IPS-15b (cell line): ENCODE results near the gene DDX51.

Experiments used
- H3K27me3 ChIP-seq: one replicate; pipeline ENCODE4 v1.6.1; 2013; ENCODE audit warnings: low read length; ENCODE audit not compliant: control insufficient read depth, insufficient read depth
- H3K36me3 ChIP-seq: one replicate; pipeline ENCODE4 v1.6.1; 2013; ENCODE audit warnings: low read length; ENCODE audit not compliant: control insufficient read depth, insufficient read depth
- H3K4me1 ChIP-seq: one replicate; pipeline ENCODE4 v1.6.1; 2013; ENCODE audit warnings: mild to moderate bottlenecking, low read length; ENCODE audit not compliant: control insufficient read depth, insufficient read depth
- H3K4me3 ChIP-seq: one replicate; pipeline ENCODE4 v1.5.1; 2013; ENCODE audit warnings: low read depth, low read length
- H3K9ac ChIP-seq: one replicate; pipeline ENCODE4 v1.6.1; 2013; ENCODE audit warnings: low read depth, mild to moderate bottlenecking, low read length
- H3K9me3 ChIP-seq: one replicate; pipeline ENCODE4 v1.6.1; 2013; ENCODE audit warnings: mild to moderate bottlenecking, low read length; ENCODE audit not compliant: control insufficient read depth, insufficient read depth

Gene DDX51

DNA sequence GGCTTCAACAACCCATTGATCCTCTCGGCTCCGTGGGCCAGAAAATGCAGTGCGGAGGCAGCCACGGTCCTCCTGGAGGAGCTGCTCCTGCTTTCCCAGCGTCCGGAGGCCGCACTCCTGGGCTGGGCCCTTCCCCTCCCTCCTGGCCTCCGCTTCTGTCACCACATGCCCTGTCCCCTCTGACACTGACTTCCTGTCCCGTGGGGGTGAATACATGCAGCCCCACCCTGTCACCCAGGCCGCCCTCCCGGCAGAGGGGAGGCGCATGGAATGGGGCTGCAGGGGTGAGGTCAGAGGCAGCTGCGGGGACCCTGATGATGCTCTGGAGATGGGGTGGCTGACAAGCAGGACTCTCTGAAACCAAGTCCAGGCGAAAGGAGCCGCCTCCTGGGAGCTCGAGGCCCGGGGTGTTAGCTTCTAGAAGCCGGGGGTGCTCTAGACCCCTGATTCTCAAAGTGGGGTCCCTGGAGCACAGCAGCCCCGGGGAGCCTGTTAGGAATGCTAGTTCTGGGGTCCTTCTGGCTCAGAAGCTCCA, 32.3 kb upstream of the DDX51 start:
- no peaks in the 10 kb centered on the region for H3K36me3 ChIP-seq
- peaks cover 2% of the 10 kb centered on the region for H3K4me1 ChIP-seq
- H3K9me3 ChIP-seq = no peaks in the 10 kb centered on the region
- peaks cover 5% of the 10 kb centered on the region for H3K27me3 ChIP-seq
- no peak overlapping the region for H3K4me3 ChIP-seq
- H3K9ac ChIP-seq = no peak overlapping the region

DNA sequence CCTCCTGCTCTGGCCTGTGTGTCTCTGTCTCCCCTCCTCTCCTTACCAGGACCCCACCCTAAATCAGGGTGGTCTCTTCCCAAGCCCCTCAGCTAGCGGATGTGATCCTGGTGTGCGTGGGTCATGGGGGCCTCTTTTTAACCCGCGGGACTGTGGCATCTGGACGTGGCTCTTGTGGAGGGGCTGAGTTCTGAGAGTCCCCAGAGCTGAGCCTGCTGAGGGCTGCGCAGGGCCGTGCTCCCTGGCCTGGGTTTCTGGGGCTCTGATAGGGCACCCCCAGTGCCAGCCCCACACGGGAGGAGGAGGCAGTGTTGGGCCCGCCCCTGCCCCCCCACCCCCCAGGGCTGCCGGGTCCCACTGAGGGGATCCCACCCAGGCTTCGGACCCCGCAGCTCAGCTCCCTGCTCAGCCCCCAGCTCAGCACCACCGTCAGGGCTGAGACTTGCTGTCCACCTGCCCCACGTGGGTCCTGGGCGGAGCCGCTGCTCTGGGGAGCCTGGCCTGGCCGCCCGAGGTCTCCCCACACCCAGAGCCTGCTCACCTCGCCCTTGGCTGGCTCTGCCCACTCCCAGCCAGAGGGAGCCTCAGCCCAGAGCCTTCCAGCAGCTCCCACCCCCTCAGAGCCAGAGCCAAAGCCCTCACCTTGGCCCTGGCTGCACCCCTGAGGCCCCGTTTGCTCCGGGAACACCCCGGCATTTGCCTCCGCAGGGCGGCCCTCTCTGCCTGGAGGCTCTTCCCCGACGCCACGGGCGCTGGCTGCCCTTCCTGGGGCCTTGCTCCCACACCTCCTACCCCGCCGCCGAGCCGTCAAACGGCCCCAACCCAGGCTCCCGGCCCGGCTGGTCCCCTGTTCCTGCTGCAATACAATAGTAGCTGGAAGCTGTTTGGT, 31.6 kb upstream of the DDX51 start:
- no peaks in the 10 kb centered on the region for H3K9me3 ChIP-seq
- no peak overlapping the region for H3K9ac ChIP-seq
- no peaks in the 10 kb centered on the region for H3K36me3 ChIP-seq
- no peak overlapping the region for H3K4me3 ChIP-seq
- H3K4me1 ChIP-seq = peaks cover 2% of the 10 kb centered on the region
- H3K27me3 ChIP-seq = peaks cover 5% of the 10 kb centered on the region

DNA sequence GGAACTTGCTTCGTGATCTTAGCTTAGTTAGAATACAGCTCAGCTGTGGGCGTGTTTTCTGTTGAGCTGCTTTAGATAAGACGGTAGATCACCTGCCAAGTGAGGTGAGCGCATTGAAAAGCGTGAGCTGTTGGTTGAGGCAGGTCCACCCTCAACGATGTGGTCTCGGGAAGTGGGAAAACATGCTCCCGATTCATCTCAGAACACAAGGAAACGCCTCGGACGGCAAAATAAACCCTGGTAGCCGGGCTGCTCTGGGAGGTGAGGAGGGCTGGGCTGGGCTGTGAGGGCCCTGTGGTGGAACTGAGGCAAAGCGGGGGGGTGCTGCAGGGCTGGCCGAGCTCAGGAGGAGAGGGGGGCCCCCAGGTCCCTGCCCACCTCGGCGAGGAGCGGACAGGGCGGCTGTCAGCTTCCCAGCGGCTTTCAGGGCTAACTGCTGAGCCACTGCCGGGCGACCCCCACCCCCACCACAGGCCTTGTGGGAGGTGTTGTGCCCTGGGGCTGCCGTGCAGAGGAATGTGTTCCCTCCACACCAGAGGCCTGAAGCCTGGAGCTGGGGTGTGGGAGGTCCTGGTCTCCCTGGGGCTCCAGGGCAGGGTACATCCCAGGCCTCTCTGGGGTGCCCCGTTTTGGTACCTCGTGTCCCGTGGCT, 30.8 kb upstream of the DDX51 start:
- Histone ChIP-seq H3K9me3 (no peaks in the 10 kb centered on the region), H3K27me3 (peaks cover 5% of the 10 kb centered on the region), H3K36me3 (no peaks in the 10 kb centered on the region), H3K4me3 (no peak overlapping the region), H3K9ac (no peak overlapping the region), H3K4me1 (peaks cover 2% of the 10 kb centered on the region)

DNA sequence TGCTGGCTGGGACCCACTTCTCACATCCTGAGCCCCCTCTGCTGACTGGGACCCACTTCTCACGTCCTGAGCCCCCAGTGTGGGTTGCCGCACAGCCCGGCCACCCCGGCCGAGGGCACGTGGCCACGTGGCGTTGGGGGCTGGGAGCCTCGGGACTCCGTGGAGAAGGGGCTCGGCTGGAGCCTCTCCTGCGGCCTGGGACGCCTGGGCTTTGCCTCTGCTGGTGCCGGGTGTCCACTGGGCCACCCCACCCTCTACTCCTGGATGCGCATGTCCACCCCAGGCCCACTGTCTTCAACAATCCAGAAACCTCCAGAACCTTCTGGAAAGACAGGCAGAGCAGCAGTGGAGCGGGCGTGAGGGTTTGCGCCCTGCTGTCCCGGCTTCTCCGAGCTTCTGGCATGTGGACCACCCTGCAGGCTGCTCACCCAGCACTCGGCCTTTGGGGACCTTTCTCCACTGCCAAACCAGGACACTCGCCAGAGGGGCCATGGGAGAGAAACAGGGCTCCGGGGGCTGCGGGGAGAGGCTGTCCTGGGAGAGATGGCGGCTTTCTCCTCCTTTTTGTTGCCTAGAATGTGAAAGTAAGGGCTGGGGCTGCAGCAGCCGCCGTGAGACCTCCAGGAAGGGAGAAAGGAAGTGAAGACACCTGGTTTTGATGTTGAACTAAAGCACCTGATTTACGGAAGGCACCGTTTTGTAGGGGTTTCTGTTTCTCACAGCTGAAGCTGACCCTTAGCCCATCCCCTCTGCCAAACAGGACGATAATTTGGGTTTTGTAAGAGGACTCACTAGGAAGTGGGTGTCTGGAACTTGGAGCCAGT, 30.1 kb upstream of the DDX51 start:
- no peak overlapping the region for H3K9ac ChIP-seq
- H3K36me3 ChIP-seq = no peaks in the 10 kb centered on the region
- peaks cover 5% of the 10 kb centered on the region for H3K27me3 ChIP-seq
- no peaks in the 10 kb centered on the region for H3K9me3 ChIP-seq
- H3K4me1 ChIP-seq = peaks cover 2% of the 10 kb centered on the region
- H3K4me3 ChIP-seq = no peak overlapping the region

DNA sequence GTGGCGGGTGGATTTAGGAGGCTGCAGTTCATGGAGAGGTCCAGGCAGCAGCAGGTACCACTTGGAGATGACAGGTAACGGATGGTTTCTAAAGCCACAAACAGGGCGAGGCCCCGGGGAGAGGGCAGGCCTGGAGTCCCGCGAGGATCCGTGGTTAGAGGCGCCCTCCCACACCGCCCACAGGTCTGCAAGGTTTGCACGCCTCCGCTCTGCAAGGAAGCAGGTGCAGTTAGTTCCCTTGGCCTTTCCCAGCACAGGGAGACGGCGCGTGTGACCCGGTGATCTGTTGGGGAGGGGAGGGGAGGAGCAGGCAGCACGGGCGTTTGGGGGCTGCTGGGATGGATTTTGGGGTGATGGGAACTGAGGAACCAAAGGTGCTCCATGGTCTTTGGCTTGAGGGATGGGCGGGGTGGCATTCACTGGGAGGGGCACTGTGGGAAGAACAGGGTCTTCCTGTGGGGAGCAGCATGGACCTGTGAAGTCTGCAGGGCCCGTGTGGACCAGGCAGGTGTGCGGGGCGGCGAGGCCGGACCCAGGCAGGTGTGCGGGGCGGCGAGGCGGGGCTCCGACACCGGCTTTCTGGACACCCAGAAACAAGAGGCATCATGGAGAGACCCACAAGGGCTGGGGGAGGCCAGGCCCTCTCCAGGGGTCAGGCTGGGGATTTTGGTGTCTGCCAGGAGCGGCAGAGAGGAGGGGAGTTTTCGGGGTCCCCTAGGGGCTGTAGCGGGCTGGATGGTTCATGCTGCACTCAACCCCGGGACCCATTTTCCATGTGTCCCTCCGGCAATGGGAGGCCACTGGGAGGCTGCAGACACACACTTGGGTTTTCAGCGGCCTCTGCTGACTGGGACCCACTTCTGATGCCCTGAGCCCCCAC, 29.3 kb upstream of the DDX51 start:
- H3K4me3 ChIP-seq = no peak overlapping the region
- no peaks in the 10 kb centered on the region for H3K36me3 ChIP-seq
- H3K27me3 ChIP-seq = peaks cover 5% of the 10 kb centered on the region
- H3K9ac ChIP-seq = no peak overlapping the region
- no peaks in the 10 kb centered on the region for H3K9me3 ChIP-seq
- peaks cover 2% of the 10 kb centered on the region for H3K4me1 ChIP-seq

DNA sequence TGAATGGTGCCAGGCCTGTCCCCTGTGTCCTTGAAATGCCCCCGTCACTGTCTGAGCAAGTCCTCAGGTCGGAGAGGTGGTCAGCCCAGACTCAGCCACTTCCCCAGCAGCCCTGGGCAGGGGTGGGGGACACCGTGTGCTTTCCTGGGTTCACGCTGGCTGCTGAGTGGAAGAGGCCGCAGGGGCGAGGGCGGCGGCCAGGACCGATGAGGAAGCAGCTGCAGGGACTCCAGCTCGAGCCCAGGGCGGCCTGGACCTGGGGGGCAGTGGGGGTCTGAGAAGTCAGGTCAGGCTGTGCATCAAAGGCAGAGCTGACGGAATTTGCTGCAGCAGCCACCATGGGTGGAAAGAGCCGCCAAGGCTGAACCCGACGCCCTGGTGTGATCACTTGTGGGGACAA, 28.5 kb upstream of the DDX51 start:
- H3K27me3 ChIP-seq = peaks cover 5% of the 10 kb centered on the region
- H3K4me1 ChIP-seq = peaks cover 2% of the 10 kb centered on the region

DNA sequence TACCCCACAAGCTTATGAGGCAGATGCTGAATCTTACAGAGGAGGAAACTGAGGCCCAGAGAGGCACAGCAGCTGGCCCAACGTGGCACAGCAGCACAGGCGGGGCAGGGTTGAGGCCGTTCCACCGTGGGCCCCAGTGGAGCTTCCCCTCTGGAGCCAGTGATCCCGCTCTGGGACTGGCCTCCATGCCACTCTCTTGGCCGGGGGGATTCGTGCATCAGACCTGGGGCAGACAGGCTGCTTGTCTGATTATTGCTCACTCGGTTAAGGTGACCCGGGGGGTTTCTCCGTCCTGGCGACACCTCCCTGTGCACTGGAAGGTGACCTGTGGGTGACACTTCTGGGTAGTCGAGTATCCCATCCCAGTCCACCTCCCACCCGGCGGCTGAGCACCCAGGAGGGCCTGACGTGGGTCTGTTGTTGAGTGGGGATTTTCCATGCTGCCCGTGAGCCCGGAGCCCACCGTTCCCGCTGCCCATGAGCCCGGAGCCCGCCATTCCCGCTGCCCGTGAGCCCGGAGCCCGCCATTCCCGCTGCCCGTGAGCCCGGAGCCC, 27.9 kb upstream of the DDX51 start:
- H3K27me3 ChIP-seq = peaks cover 5% of the 10 kb centered on the region
- no peaks in the 10 kb centered on the region for H3K9me3 ChIP-seq
- no peaks in the 10 kb centered on the region for H3K36me3 ChIP-seq
- peaks cover 2% of the 10 kb centered on the region for H3K4me1 ChIP-seq
- no peak overlapping the region for H3K4me3 ChIP-seq
- no peak overlapping the region for H3K9ac ChIP-seq

More for the DNA sequence above, 28.5 kb upstream of the DDX51 start:
- Histone ChIP-seq H3K9ac (no peak overlapping the region), H3K9me3 (no peaks in the 10 kb centered on the region), H3K4me3 (no peak overlapping the region), H3K36me3 (no peaks in the 10 kb centered on the region)

DNA sequence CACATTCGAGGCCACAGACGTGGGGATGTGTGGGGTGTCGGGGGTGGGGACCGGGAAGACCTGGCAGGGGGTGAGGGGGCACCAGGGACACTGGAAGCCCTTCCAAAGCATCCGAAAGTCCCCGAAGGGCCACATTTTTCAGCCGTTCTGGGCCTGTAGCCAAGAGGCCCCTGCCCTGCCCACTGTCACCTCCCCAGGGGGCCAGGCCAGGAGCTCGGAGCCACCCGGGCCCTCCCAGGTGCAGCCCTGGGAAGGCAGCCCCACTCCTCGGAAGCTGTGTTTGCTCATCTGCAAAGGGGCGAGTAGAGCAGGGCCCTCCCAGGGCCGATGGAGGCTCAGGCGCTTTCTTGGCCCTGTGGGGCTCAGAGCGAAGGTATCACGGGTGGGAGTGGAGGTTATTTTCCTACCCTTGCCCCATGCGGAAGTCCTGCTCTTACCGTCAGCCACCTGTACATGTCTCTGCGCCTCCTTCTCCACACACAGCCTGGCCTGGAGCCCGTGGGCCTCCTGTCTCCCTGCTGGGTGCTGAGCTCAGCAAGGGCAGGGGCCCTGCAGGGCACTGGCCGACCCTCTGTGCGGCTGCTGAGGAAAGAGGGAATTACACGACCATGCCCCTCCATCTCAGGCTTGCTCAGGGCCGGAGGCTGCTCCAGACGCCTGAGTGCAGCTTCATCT, 27.3 kb upstream of the DDX51 start:
- no peaks in the 10 kb centered on the region for H3K9me3 ChIP-seq
- no peak overlapping the region for H3K9ac ChIP-seq
- H3K4me1 ChIP-seq = peaks cover 2% of the 10 kb centered on the region
- no peak overlapping the region for H3K4me3 ChIP-seq
- H3K27me3 ChIP-seq = peaks cover 5% of the 10 kb centered on the region
- no peaks in the 10 kb centered on the region for H3K36me3 ChIP-seq

DNA sequence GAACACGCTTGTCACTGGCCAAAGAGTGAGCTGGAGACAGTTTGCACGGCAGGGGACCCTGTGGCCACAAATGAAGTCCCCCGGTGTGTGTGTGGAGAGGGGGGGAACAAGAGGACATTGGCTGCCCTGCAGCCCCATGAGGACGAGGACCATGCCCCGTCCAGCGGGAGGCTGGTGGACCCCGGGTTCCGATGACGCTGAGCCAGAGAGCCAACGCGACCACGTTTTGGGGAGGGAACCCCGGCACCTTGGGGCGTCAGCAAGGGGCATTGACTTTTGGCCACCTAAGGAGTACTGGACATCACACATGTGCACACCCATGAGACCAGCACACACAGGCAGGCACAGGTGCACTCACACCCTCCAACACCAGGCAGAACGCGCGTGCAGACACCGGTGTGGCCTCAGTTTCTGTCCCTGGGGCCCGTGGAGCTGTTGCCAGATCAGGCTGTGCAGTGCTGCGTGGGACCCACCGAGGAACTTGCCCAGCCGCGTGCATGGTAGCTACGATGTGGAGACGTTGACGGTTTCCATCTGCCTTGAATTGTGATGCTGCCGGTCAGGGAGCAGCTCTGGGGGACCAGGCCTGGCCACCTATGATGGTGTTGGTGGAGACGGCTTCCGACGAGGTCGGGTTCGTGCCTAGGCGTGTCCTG, 26.6 kb upstream of the DDX51 start:
- no peak overlapping the region for H3K9ac ChIP-seq
- H3K4me3 ChIP-seq = no peak overlapping the region
- H3K27me3 ChIP-seq = peaks cover 5% of the 10 kb centered on the region
- H3K9me3 ChIP-seq = no peaks in the 10 kb centered on the region
- peaks cover 2% of the 10 kb centered on the region for H3K4me1 ChIP-seq
- no peaks in the 10 kb centered on the region for H3K36me3 ChIP-seq

DNA sequence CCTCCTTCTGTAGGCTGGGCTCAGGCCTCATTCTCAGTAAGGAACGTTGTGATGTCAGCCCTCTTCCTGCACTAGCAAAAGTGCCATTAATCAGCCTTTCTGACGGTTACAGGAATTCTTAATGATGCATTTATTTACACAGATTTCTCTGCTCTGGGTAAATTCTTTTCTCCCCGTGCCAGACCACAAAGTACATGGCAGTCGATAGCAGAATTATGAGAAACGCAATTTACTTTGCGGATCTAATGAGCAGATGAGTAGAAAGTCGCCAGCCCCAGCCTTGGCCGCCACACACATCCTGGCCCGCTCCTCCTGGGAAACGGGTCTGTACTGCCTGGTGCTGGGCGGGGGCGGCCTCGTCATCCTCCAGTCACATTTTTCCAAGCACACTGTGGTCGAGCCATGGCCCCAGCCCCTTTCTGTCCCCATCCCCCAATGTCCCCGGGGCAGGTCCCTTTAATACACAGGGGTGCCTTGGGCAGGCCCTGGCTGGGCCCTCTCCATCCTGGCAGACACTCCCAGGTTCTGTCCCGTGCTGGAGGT, 26.0 kb upstream of the DDX51 start:
- no peaks in the 10 kb centered on the region for H3K9me3 ChIP-seq

More for the DNA sequence above, 26.0 kb upstream of the DDX51 start:
- Histone ChIP-seq H3K4me3 (no peak overlapping the region), H3K27me3 (peaks cover 5% of the 10 kb centered on the region), H3K4me1 (peaks cover 2% of the 10 kb centered on the region), H3K36me3 (no peaks in the 10 kb centered on the region), H3K9ac (no peak overlapping the region)
